ENCODE data around the gene SLC24A5.

DNA sequence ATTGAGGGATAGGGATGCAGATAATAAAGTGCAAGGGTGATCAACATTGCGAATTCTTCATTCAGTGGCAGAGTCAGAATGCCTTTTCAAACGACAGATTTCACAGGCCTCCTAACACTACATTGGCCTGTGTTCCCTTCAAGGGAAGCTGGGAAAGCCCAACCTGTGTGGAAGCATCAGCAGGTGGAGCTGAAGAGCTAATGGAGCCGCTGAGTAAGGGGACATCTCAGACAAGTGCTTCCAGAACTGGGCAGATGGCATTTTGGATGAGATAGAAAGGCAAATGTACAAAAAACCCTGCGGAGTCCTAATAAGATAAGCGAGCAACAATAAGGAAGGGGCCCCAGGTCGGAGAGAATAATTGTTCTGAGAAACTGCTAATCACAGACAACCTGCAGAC is 8.5 kb upstream of the SLC24A5 start:
- TF ChIP-seq POLR2A (IDR thresholded peaks at IDR 0.05; ENCODE audit: low read length) (no peak), GATA1 (IDR thresholded peaks at IDR 0.05; ENCODE audit: low read depth, low read length) (no peak)

Measured in erythroblast (primary cell).